ENCODE data around the gene DHX35.

DNA sequence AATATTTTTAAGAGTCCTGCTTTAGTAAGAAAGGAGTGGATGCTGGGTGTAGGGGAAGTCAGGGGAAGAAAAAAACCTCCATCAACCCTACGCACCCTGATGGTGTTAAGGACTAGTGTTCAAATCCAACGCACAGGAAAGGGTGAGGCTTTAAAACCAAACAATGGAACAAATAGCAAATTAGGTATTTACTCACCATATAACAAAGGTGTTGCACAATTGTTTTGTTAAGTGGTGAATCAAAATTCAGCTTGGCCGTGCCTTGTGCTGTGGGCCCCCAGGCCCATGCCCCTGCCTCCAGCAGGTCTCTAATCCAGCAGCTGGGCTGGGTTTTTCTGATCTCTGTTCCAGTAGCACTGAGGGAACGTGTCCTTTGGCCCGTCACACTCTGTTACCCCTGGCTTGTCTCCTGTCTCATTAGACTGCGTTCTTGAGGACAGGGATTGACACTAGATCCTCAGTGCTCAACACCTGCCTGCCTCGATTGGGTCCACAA is 24.1 kb upstream of the DHX35 start:
- no peak for TF ChIP-seq POLR2A (IDR thresholded peaks at IDR 0.05)
- TF ChIP-seq, protein P1, sequence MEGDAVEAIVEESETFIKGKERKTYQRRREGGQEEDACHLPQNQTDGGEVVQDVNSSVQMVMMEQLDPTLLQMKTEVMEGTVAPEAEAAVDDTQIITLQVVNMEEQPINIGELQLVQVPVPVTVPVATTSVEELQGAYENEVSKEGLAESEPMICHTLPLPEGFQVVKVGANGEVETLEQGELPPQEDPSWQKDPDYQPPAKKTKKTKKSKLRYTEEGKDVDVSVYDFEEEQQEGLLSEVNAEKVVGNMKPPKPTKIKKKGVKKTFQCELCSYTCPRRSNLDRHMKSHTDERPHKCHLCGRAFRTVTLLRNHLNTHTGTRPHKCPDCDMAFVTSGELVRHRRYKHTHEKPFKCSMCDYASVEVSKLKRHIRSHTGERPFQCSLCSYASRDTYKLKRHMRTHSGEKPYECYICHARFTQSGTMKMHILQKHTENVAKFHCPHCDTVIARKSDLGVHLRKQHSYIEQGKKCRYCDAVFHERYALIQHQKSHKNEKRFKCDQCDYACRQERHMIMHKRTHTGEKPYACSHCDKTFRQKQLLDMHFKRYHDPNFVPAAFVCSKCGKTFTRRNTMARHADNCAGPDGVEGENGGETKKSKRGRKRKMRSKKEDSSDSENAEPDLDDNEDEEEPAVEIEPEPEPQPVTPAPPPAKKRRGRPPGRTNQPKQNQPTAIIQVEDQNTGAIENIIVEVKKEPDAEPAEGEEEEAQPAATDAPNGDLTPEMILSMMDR (IDR thresholded peaks at IDR 0.05) = no peak
